ENCODE measurements around the gene ORC2. TPM values are rescaled to one million over a fixed set of nuclear protein-coding genes. Genes with fewer than 3 reads are reported as not detected.
"Not testable (repeated sequence)": the region's sequence is repeated elsewhere in the genome, so short reads cannot be mapped to it uniquely, and the experiment has no call there.

Gene ORC2
- total RNA-seq, result 10 to 100 TPM; 49.2 to 52.6 TPM

GRCh38 chr2:200963124-200963917 is at the start of gene ORC2:
TSS of gene ORC2 (minus strand) at chr2:200963660. CDS start at chr2:200958123, 5,537 bp downstream.
- ChIA-PET CTCF (interaction anchor here (0.6 to 4.9 kb wide), 42 partner anchors 8 to 394 kb away, joined by 3 to 42 read pairs (median 4); partner anchors contain the start of gene FLACC1), POLR2A (no interaction called here)
- H3K9me3 Mint-ChIP-seq, result no peaks in the 10 kb centered on the region
- no peaks in the 10 kb centered on the region for H3K27me3 Mint-ChIP-seq
- peak; percentile 93 for DNase-seq
- H3K36me3 Mint-ChIP-seq (ENCODE audit: low read depth), result peaks cover 26% of the 10 kb centered on the region
- peaks cover 66% of the 10 kb centered on the region for H3K4me1 Mint-ChIP-seq
- H3K4me3 Mint-ChIP-seq, result peak within 1 kb of the TSS; percentile 93
- peak within 1 kb of the TSS; percentile 98 for H3K27ac Mint-ChIP-seq

GRCh38 chr2:201008296-201008829 is 44.9 kb upstream of the ORC2 start:
- Mint-ChIP-seq H3K4me3 (no peak overlapping the region), H3K27ac (no peak overlapping the region), H3K27me3 (no peaks in the 10 kb centered on the region), H3K9me3 (no peaks in the 10 kb centered on the region), H3K4me1 (no peaks in the 10 kb centered on the region), H3K36me3 (ENCODE audit: low read depth) (peaks cover 17% of the 10 kb centered on the region)
- ChIA-PET CTCF (interaction anchor here (1.2 kb wide), 1 partner anchor 11 kb away, joined by 3 read pairs; no protein-coding TSS in a partner anchor), POLR2A (no interaction called here)
- DNase-seq, result no peak

- POLR2A ChIA-PET, result no interaction called here
- Mint-ChIP-seq H3K27me3 (no peaks in the 10 kb centered on the region), H3K36me3 (ENCODE audit: low read depth) (peaks cover 17% of the 10 kb centered on the region), H3K9me3 (no peaks in the 10 kb centered on the region), H3K27ac (no peak overlapping the region), H3K4me1 (no peaks in the 10 kb centered on the region), H3K4me3 (no peak overlapping the region)
- CTCF ChIA-PET, result interaction anchor here (1.2 kb wide), 1 partner anchor 10 kb away, joined by 3 read pairs; no protein-coding TSS in a partner anchor
- DNase-seq, result no peak
Measured at GRCh38 chr2:201007584-201007998, 44.1 kb upstream of the ORC2 start.

GRCh38 chr2:201006704-201007103 is 43.2 kb upstream of the ORC2 start:
- H3K9me3 Mint-ChIP-seq, result no peaks in the 10 kb centered on the region
- no peak for DNase-seq
- no peaks in the 10 kb centered on the region for H3K4me1 Mint-ChIP-seq
- H3K27ac Mint-ChIP-seq, result no peak overlapping the region
- CTCF ChIA-PET, result interaction anchor here (0.6 kb wide), 1 partner anchor 53 kb away, joined by 4 read pairs; no protein-coding TSS in a partner anchor
- no peak overlapping the region for H3K4me3 Mint-ChIP-seq
- POLR2A ChIA-PET, result no interaction called here
- peaks cover 17% of the 10 kb centered on the region for H3K36me3 Mint-ChIP-seq (ENCODE audit: low read depth)
- H3K27me3 Mint-ChIP-seq, result no peaks in the 10 kb centered on the region

- CTCF ChIA-PET, result interaction anchor here (1.0 to 1.6 kb wide), 2 partner anchors 41 to 49 kb away, joined by 3 to 4 read pairs; no protein-coding TSS in a partner anchor
- no peak overlapping the region for H3K4me3 Mint-ChIP-seq
- H3K4me1 Mint-ChIP-seq, result no peaks in the 10 kb centered on the region
- H3K27ac Mint-ChIP-seq, result no peak overlapping the region
- peaks cover 20% of the 10 kb centered on the region for H3K36me3 Mint-ChIP-seq (ENCODE audit: low read depth)
- no peak for DNase-seq
- H3K27me3 Mint-ChIP-seq, result no peaks in the 10 kb centered on the region
- POLR2A ChIA-PET, result interaction anchor here (0.7 kb wide), 1 partner anchor 74 kb away, joined by 6 read pairs; no protein-coding TSS in a partner anchor
- no peaks in the 10 kb centered on the region for H3K9me3 Mint-ChIP-seq
Measured at GRCh38 chr2:201004370-201004769, 40.9 kb upstream of the ORC2 start.

GRCh38 chr2:200993097-200993496 is 29.6 kb upstream of the ORC2 start:
- Mint-ChIP-seq H3K36me3 (ENCODE audit: low read depth) (peaks cover 22% of the 10 kb centered on the region), H3K9me3 (no peaks in the 10 kb centered on the region), H3K4me1 (no peaks in the 10 kb centered on the region), H3K4me3 (no peak overlapping the region), H3K27ac (no peak overlapping the region), H3K27me3 (no peaks in the 10 kb centered on the region)
- CTCF ChIA-PET, result no interaction called here
- DNase-seq, result no peak
- POLR2A ChIA-PET, result no interaction called here

GRCh38 chr2:200987137-200987536 is 23.7 kb upstream of the ORC2 start:
- Mint-ChIP-seq H3K27ac (no peak overlapping the region), H3K27me3 (no peaks in the 10 kb centered on the region), H3K9me3 (no peaks in the 10 kb centered on the region), H3K4me3 (no peak overlapping the region), H3K4me1 (no peaks in the 10 kb centered on the region), H3K36me3 (ENCODE audit: low read depth) (peaks cover 15% of the 10 kb centered on the region)
- DNase-seq, result no peak
- ChIA-PET CTCF (interaction anchor here (0.7 to 0.9 kb wide), 2 partner anchors 13 to 19 kb away, joined by 3 read pairs; no protein-coding TSS in a partner anchor), POLR2A (no interaction called here)

- no peaks in the 10 kb centered on the region for H3K4me1 Mint-ChIP-seq
- POLR2A ChIA-PET, result no interaction called here
- no peak overlapping the region for H3K27ac Mint-ChIP-seq
- no peak overlapping the region for H3K4me3 Mint-ChIP-seq
- CTCF ChIA-PET, result no interaction called here
- peaks cover 12% of the 10 kb centered on the region for H3K36me3 Mint-ChIP-seq (ENCODE audit: low read depth)
- H3K27me3 Mint-ChIP-seq, result no peaks in the 10 kb centered on the region
- DNase-seq, result no peak
- no peaks in the 10 kb centered on the region for H3K9me3 Mint-ChIP-seq
Measured at GRCh38 chr2:200985799-200986198, 22.3 kb upstream of the ORC2 start.

- no peak overlapping the region for H3K4me3 Mint-ChIP-seq
- no peak overlapping the region for H3K27ac Mint-ChIP-seq
- ChIA-PET CTCF (interaction anchor here (5.5 kb wide), 1 partner anchor 12 kb away, joined by 42 read pairs; the partner anchor contains the start of gene ORC2), POLR2A (no interaction called here)
- H3K4me1 Mint-ChIP-seq, result no peaks in the 10 kb centered on the region
- no peaks in the 10 kb centered on the region for H3K9me3 Mint-ChIP-seq
- peaks cover 17% of the 10 kb centered on the region for H3K36me3 Mint-ChIP-seq (ENCODE audit: low read depth)
- no peaks in the 10 kb centered on the region for H3K27me3 Mint-ChIP-seq
- DNase-seq, result no peak
Measured at GRCh38 chr2:200976710-200977109, 13.2 kb upstream of the ORC2 start.

GRCh38 chr2:200975672-200976071 is 12.2 kb upstream of the ORC2 start:
- H3K4me3 Mint-ChIP-seq, result no peak overlapping the region
- POLR2A ChIA-PET, result no interaction called here
- peaks cover 13% of the 10 kb centered on the region for H3K36me3 Mint-ChIP-seq (ENCODE audit: low read depth)
- no peak overlapping the region for H3K27ac Mint-ChIP-seq
- no peaks in the 10 kb centered on the region for H3K27me3 Mint-ChIP-seq
- H3K9me3 Mint-ChIP-seq, result no peaks in the 10 kb centered on the region
- CTCF ChIA-PET, result interaction anchor here (0.9 to 5.5 kb wide), 2 partner anchors 11 to 48 kb away, joined by 3 to 42 read pairs; partner anchors contain the start of gene ORC2
- H3K4me1 Mint-ChIP-seq, result no peaks in the 10 kb centered on the region
- no peak for DNase-seq

- H3K9me3 Mint-ChIP-seq, DNase-seq, H3K4me3 Mint-ChIP-seq, H3K27ac Mint-ChIP-seq, H3K27me3 Mint-ChIP-seq, POLR2A ChIA-PET: not testable (repeated sequence)
- H3K4me1 Mint-ChIP-seq, result peaks cover 30% of the 10 kb centered on the region
- H3K36me3 Mint-ChIP-seq (ENCODE audit: low read depth), result peaks cover 17% of the 10 kb centered on the region
- CTCF ChIA-PET, result interaction anchor here (0.6 to 1.2 kb wide), 4 partner anchors 9 to 395 kb away, joined by 3 to 4 read pairs (median 3); no protein-coding TSS in a partner anchor
Measured at GRCh38 chr2:200970057-200970456, 6.6 kb upstream of the ORC2 start.

- peak overlapping the region; percentile 3 for H3K27ac Mint-ChIP-seq
- POLR2A ChIA-PET, result interaction anchor here (0.6 kb wide), 1 partner anchor 97 kb away, joined by 3 read pairs; no protein-coding TSS in a partner anchor
- no peak for DNase-seq
- no peaks in the 10 kb centered on the region for H3K27me3 Mint-ChIP-seq
- no peaks in the 10 kb centered on the region for H3K9me3 Mint-ChIP-seq
- CTCF ChIA-PET, result interaction anchor here (0.6 to 1.6 kb wide), 2 partner anchors 13 to 19 kb away, joined by 3 read pairs; no protein-coding TSS in a partner anchor
- H3K4me1 Mint-ChIP-seq, result peaks cover 41% of the 10 kb centered on the region
- no peak overlapping the region for H3K4me3 Mint-ChIP-seq
- H3K36me3 Mint-ChIP-seq (ENCODE audit: low read depth), result peaks cover 19% of the 10 kb centered on the region
Measured at GRCh38 chr2:200968735-200969134, 5.3 kb upstream of the ORC2 start.

- H3K9me3 Mint-ChIP-seq, result no peaks in the 10 kb centered on the region
- peaks cover 21% of the 10 kb centered on the region for H3K36me3 Mint-ChIP-seq (ENCODE audit: low read depth)
- H3K4me1 Mint-ChIP-seq, result peaks cover 43% of the 10 kb centered on the region
- ChIA-PET POLR2A (interaction anchor here (0.6 kb wide), 1 partner anchor 97 kb away, joined by 3 read pairs; no protein-coding TSS in a partner anchor), CTCF (interaction anchor here (0.6 to 1.6 kb wide), 2 partner anchors 19 to 191 kb away, joined by 3 read pairs; no protein-coding TSS in a partner anchor)
- H3K27me3 Mint-ChIP-seq, result no peaks in the 10 kb centered on the region
- H3K4me3 Mint-ChIP-seq, result no peak overlapping the region
- no peak for DNase-seq
- no peak overlapping the region for H3K27ac Mint-ChIP-seq
Measured at GRCh38 chr2:200968162-200968561, 4.7 kb upstream of the ORC2 start.
